H1 (cell line): Measurements from ENCODE around the gene BRD2. TPM values are rescaled to one million over a fixed set of nuclear protein-coding genes. Genes with fewer than 3 reads are reported as not detected.

Experiments used
- CTCF ChIA-PET: fragments of 300-600 bp; sonication (Branson Sonifier 250); formaldehyde crosslinking; loops from one replicate; lab custom pipeline; 2021; ENCODE audit not compliant: partially characterized antibody; lab: Charles Lee
- POLR2A ChIA-PET: fragments of 300-600 bp; sonication (Branson Sonifier 250); formaldehyde crosslinking; loops from one replicate; lab custom pipeline; 2021; ENCODE audit warnings: inconsistent platforms; ENCODE audit not compliant: partially characterized antibody; lab: Charles Lee
- DNase-seq, 2 experiments: peaks; one replicate each; pipeline versions ENCODE4 v3.0.0 to v3.0.0-alpha.2; 2010 to 2022; ENCODE audit warnings: low spot score in 2 of 2, low read depth in 1 of 2, mixed read lengths in 1 of 2
- FAIRE-seq: peaks from 2 replicates; lab custom pipeline; 2011; peaks lifted over from hg19 to GRCh38; lab: Jason Lieb, UNC
- H2AFZ ChIP-seq: 2 replicates; pipeline ENCODE4 v1.8.1; 2012; ENCODE audit warnings: low read length, inconsistent platforms
- H2AK5ac ChIP-seq: 2 replicates; pipeline ENCODE4 v1.6.1; 2013; ENCODE audit warnings: low read depth, low read length
- H2BK120ac ChIP-seq: replicated peaks from 2 replicates; pipeline ENCODE3; 2013; ENCODE audit warnings: low read depth, low read length, inconsistent platforms
- H2BK12ac ChIP-seq: 2 replicates; pipeline ENCODE4 v1.6.1; 2013; ENCODE audit warnings: low read depth, low read length
- H2BK15ac ChIP-seq: 2 replicates; pipeline ENCODE4 v1.6.1; 2013; ENCODE audit warnings: low read length
- H2BK20ac ChIP-seq: 2 replicates; pipeline ENCODE4 v1.6.1; 2013; ENCODE audit warnings: low read length
- H2BK5ac ChIP-seq: 2 replicates; pipeline ENCODE4 v1.6.1; 2013; ENCODE audit warnings: low read depth, low read length
- H3K14ac ChIP-seq: 2 replicates; pipeline ENCODE4 v1.6.1; 2013; ENCODE audit warnings: inconsistent platforms; ENCODE audit not compliant: insufficient read length
- H3K18ac ChIP-seq: 2 replicates; pipeline ENCODE4 v1.6.1; 2013; ENCODE audit warnings: low read length; ENCODE audit errors: extremely low read depth
- H3K23ac ChIP-seq: 2 replicates; pipeline ENCODE4 v1.6.1; 2013; ENCODE audit warnings: inconsistent platforms; ENCODE audit not compliant: insufficient read length
- H3K23me2 ChIP-seq: 2 replicates; pipeline ENCODE4 v1.6.1; 2013; ENCODE audit warnings: low read depth, low read length
- H3K27ac ChIP-seq: 2 replicates; pipeline ENCODE4 v1.6.1; 2011; ENCODE audit warnings: low read depth, low read length, inconsistent platforms
- H3K27me3 ChIP-seq, 4 experiments: replicated peaks in 1 of 4; 1 replicate in 1 of 4; 2 replicates in 3 of 4; pipeline versions ENCODE4 v1.6.1 to v1.8.1; 2011 to 2013; ENCODE audit warnings: low read length in 3 of 4, mild to moderate bottlenecking in 3 of 4, inconsistent platforms in 2 of 4, mixed read lengths in 2 of 4, moderate library complexity in 1 of 4; ENCODE audit not compliant: control insufficient read depth in 3 of 4, insufficient read depth in 3 of 4; ENCODE audit errors: extremely low read depth in 1 of 4
- H3K36me3 ChIP-seq, 4 experiments: 2 replicates each; pipeline versions ENCODE4 v1.6.1 to v1.8.1; 2011 to 2013; ENCODE audit warnings: mild to moderate bottlenecking in 4 of 4, low read length in 3 of 4, moderate library complexity in 2 of 4, control low read depth in 1 of 4, inconsistent platforms in 1 of 4; ENCODE audit not compliant: insufficient read depth in 4 of 4, control insufficient read depth in 2 of 4
- H3K4ac ChIP-seq: replicated peaks from 2 replicates; pipeline ENCODE3; 2013; ENCODE audit warnings: low read length, low read depth, mixed read lengths, inconsistent platforms; ENCODE audit not compliant: insufficient read length
- H3K4me1 ChIP-seq, 4 experiments: replicated peaks in 1 of 4; 1 replicate in 1 of 4; 2 replicates in 3 of 4; pipeline versions ENCODE4 v1.6.1 to v1.8.1; 2011 to 2013; ENCODE audit warnings: low read length in 3 of 4, inconsistent platforms in 2 of 4, mixed read lengths in 1 of 4; ENCODE audit not compliant: insufficient read depth in 4 of 4, control insufficient read depth in 3 of 4
- H3K4me2 ChIP-seq, 2 experiments: 2 replicates each; pipeline versions ENCODE4 v1.6.1 to v1.8.1; 2011 to 2013; ENCODE audit warnings: low read depth in 2 of 2, low read length in 2 of 2, control low read depth in 1 of 2, inconsistent platforms in 1 of 2, mild to moderate bottlenecking in 1 of 2; ENCODE audit not compliant: insufficient read depth in 1 of 2
- H3K4me3 ChIP-seq, 4 experiments: fragments of 200-600, 300-600 bp in 1 of 4; sonication (generic), shearing (Covaris generic), sonication (Bioruptor Twin) in 1 of 4; 2 replicates each; pipeline versions ENCODE4 v1.5.1 to v1.8.1; 2011 to 2016; ENCODE audit warnings: low read length in 4 of 4, low read depth in 3 of 4, control low read depth in 2 of 4, inconsistent platforms in 2 of 4, mild to moderate bottlenecking in 2 of 4, mixed read lengths in 1 of 4, moderate library complexity in 1 of 4; ENCODE audit not compliant: insufficient read depth in 2 of 4; ENCODE audit errors: extremely low read depth in 1 of 4
- H3K56ac ChIP-seq: replicated peaks from 2 replicates; pipeline ENCODE3; 2013; ENCODE audit warnings: low read depth, mild to moderate bottlenecking, mixed read lengths, low read length, inconsistent platforms; ENCODE audit not compliant: insufficient read length
- H3K79me1 ChIP-seq: 2 replicates; pipeline ENCODE4 v1.6.1; 2013; ENCODE audit warnings: low read depth, low read length, control low read depth
- H3K79me2 ChIP-seq, 2 experiments: 2 replicates each; pipeline versions ENCODE4 v1.6.1 to v1.8.1; 2012 to 2013; ENCODE audit warnings: low read length in 2 of 2, mild to moderate bottlenecking in 2 of 2, inconsistent platforms in 1 of 2; ENCODE audit not compliant: insufficient read depth in 2 of 2, control insufficient read depth in 1 of 2
- H3K9ac ChIP-seq, 4 experiments: replicated peaks in 1 of 4; 1 replicate in 1 of 4; 2 replicates in 3 of 4; pipeline versions ENCODE4 v1.6.1 to v1.8.1; 2011 to 2013; ENCODE audit warnings: low read depth in 3 of 4, low read length in 3 of 4, control low read depth in 2 of 4, mild to moderate bottlenecking in 2 of 4, moderate library complexity in 2 of 4, inconsistent platforms in 1 of 4; ENCODE audit errors: extremely low read depth in 1 of 4
- H3K9me3 ChIP-seq, 2 experiments: 2 replicates each; pipeline versions ENCODE4 v1.6.1 to v1.8.1; 2012 to 2013; ENCODE audit warnings: mild to moderate bottlenecking in 2 of 2, moderate library complexity in 2 of 2, control low read depth in 1 of 2, inconsistent platforms in 1 of 2, low read depth in 1 of 2, low read length in 1 of 2, mixed read lengths in 1 of 2; ENCODE audit not compliant: insufficient read depth in 2 of 2
- H4K20me1 ChIP-seq, 2 experiments: replicated peaks in 1 of 2; 2 replicates each; pipeline versions ENCODE3 to v1.8.1; 2011 to 2013; ENCODE audit warnings: inconsistent platforms in 2 of 2, low read length in 2 of 2, mild to moderate bottlenecking in 1 of 2; ENCODE audit not compliant: insufficient read depth in 2 of 2, control insufficient read depth in 1 of 2
- H4K5ac ChIP-seq: 2 replicates; pipeline ENCODE4 v1.6.1; 2013; ENCODE audit warnings: low read length, low read depth, mixed read lengths, inconsistent platforms; ENCODE audit not compliant: insufficient read length
- H4K8ac ChIP-seq: 2 replicates; pipeline ENCODE4 v1.8.0; 2013; ENCODE audit warnings: mild to moderate bottlenecking, moderate library complexity, low read length, inconsistent platforms; ENCODE audit not compliant: insufficient read depth; ENCODE audit errors: extremely low read depth
- H4K91ac ChIP-seq: replicated peaks from 2 replicates; pipeline ENCODE3; 2013; ENCODE audit warnings: low read length, mixed read lengths, inconsistent platforms; ENCODE audit not compliant: insufficient read length
- SIN3A ChIP-seq, 2 experiments: IDR thresholded peaks in 1 of 2; conservative IDR thresholded peaks in 1 of 2; 2 replicates each; pipeline ENCODE4 v1.6.1; 2011 to 2012; ENCODE audit warnings: low read length in 2 of 2, improper control_type of control experiment in 1 of 2, low read depth in 1 of 2, mild to moderate bottlenecking in 1 of 2
- TAF7 ChIP-seq: optimal IDR thresholded peaks from 2 replicates; pipeline ENCODE3; 2011; ENCODE audit warnings: low read depth, mild to moderate bottlenecking, inconsistent platforms, low read length, moderate library complexity, borderline replicate concordance
- ZNF274 ChIP-seq: IDR thresholded peaks from 2 replicates; pipeline ENCODE4 v1.7.0; 2012; ENCODE audit warnings: low read length, borderline replicate concordance; ENCODE audit errors: extremely low read depth
- WGBS, 2 experiments: shearing (Covaris generic) in 1 of 2; methylation state at CpG; one replicate each; pipeline versions ENCODE4 v1.1.6 to v1.1.7; 2013 to 2015; ENCODE audit warnings: low lambda C conversion rate in 2 of 2, mixed read lengths in 2 of 2, inconsistent platforms in 1 of 2, low coverage in 1 of 2, missing lambda C conversion rate in 1 of 2; ENCODE audit not compliant: insufficient replicate concordance in 2 of 2, insufficient coverage in 1 of 2, insufficient read length in 1 of 2; ENCODE audit errors: extremely low coverage in 1 of 2, missing lambda C conversion rate in 1 of 2; 5-methylcytosine and 5-hydroxymethylcytosine counted together
- polyA plus RNA-seq, 7 experiments: library from polyadenylated mRNA; depleted of rRNA in 3 of 7; stranded (reverse) in 5 of 7; unstranded in 2 of 7; fragments of >200 nt in 5 of 7; fragments of 200-250 nt in 2 of 7; gene quantifications; 1 replicate in 5 of 7; 2 replicates in 1 of 7; 4 replicates in 1 of 7; pipeline versions ENCODE4 v1.2.1 to v1.2.3, GENCODE V29; 2011 to 2013; ENCODE audit warnings: missing spikeins in 2 of 7, mixed read lengths in 2 of 7
- total RNA-seq: library from RNA; stranded (reverse); fragmentation: NEBNext Ultra II Directional; extraction: Animal tissue kit (Norgen Biotek cat#: 25700); gene quantifications from 2 replicates; pipeline ENCODE4 v1.2.1, GENCODE V29; 2021

Gene BRD2
- total and polyA plus RNA-seq, 2 of the 8 experiments (the other 6 are each of a cell fraction or from before 2014, with no cell fraction given), result 132 to 185 TPM

DNA sequence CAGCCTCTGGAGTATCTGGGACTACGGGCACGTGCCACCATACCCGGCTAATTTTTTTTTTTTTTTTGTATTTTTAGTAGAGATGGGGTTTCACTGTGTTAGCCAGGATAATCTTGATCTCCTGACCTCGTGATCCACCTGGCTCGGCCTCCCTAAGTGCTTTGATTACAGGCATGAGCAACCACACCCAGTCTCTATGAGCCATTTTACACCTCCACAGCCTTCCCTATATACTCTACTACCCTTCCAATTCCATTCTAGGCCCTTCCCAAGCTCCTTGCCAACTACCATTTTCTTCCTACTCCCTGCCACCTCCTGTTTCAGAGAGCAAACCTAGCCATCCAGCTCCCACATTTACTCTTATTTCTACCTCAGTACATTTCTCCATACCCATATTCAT is 7.8 kb upstream of the BRD2 start:
- Histone ChIP-seq H2BK15ac (no peak overlapping the region), H2BK20ac (no peak overlapping the region), H4K91ac (no peak overlapping the region), H3K14ac (no peak overlapping the region), H3K23ac (no peak overlapping the region), H3K9me3 (no peaks in the 10 kb centered on the region; a peak in 1 of 4 replicates), H4K20me1 (peaks cover 0 to 9% of the 10 kb centered on the region in 2 experiments), H3K23me2 (no peaks in the 10 kb centered on the region), H2AFZ (no peak overlapping the region), H3K79me1 (no peaks in the 10 kb centered on the region; the same call in 1 of the 2 replicates), H3K27me3 (no peaks in the 10 kb centered on the region), H3K4me2 (no peak overlapping the region), H3K27ac (no peak overlapping the region), H2BK12ac (no peak overlapping the region), H2AK5ac (no peak overlapping the region), H3K9ac (no peak overlapping the region), H3K36me3 (no peaks in the 10 kb centered on the region), H3K79me2 (peaks cover under 1 to 44% of the 10 kb centered on the region in 2 experiments; a peak in 3 of 4 replicates), H3K4ac (no peak overlapping the region), H4K5ac (no peak overlapping the region), H3K4me3 (no peak overlapping the region), H3K4me1 (no peaks in the 10 kb centered on the region), H2BK5ac (no peak overlapping the region), H3K56ac (no peak overlapping the region), H2BK120ac (no peak overlapping the region), H3K18ac (no peak overlapping the region), H4K8ac (no peak overlapping the region)
- no peak for DNase-seq
- WGBS, 2 experiments, result 100% methylated on average over 4 of the region's 5 CpGs; no CpG with 5 or more reads in 1 of the 2 experiments
- no peak for FAIRE-seq
- TF ChIP-seq SIN3A (conservative IDR thresholded peaks at IDR 0.05 in 1 of 2, IDR thresholded peaks at IDR 0.05 in 1 of 2; ENCODE audit: low read depth in 1 of 2, low read length in 2 of 2) (no peak), ZNF274 (no peak), TAF7 (no peak)
- ChIA-PET POLR2A (interaction anchor here (33.3 kb wide), 1 partner anchor 19 kb away, joined by 1158 read pairs; the partner anchor contains the start of gene BRD2), CTCF (interaction anchor here (1.4 to 1.5 kb wide), 2 partner anchors 26 to 27 kb away, joined by 4 to 8 read pairs; no protein-coding TSS in a partner anchor)
